T-helper 17 cell (primary cell): Measurements from ENCODE around the gene ZNF106. TPM values are rescaled to one million over a fixed set of nuclear protein-coding genes. Genes with fewer than 3 reads are reported as not detected.

Experiments
- ATAC-seq: fragments of 150-1000 bp; cut with Tn5 transposase; 2 replicates; pipeline ENCODE4 v1.10.0; 2021; ENCODE audit warnings: mild to moderate bottlenecking, moderate library complexity
- DNase-seq, 3 donors: peaks; one replicate each; pipeline versions ENCODE4 v3.0.0 to v3.0.0-alpha.2; 2020 to 2021
- H3K9me3 ChIP-seq: one replicate; pipeline ENCODE4 v1.7.0; 2013; ENCODE audit warnings: low read length, mild to moderate bottlenecking; ENCODE audit not compliant: control insufficient read depth, poor library complexity, severe bottlenecking
- H3K27ac Mint-ChIP-seq: one replicate; pipeline ENCODE4 v1.8.0; 2022; ENCODE audit warnings: mild to moderate bottlenecking, moderate library complexity, mixed read lengths
- H3K27me3 Mint-ChIP-seq: one replicate; pipeline ENCODE4 v1.8.0; 2022; ENCODE audit warnings: mixed read lengths
- H3K36me3 Mint-ChIP-seq: one replicate; pipeline ENCODE4 v1.8.0; 2022; ENCODE audit warnings: low read depth, mixed read lengths
- H3K4me1 Mint-ChIP-seq: one replicate; pipeline ENCODE4 v1.8.0; 2022; ENCODE audit warnings: mild to moderate bottlenecking, mixed read lengths
- H3K4me3 Mint-ChIP-seq: one replicate; pipeline ENCODE4 v1.8.0; 2022; ENCODE audit warnings: mild to moderate bottlenecking, moderate library complexity, mixed read lengths
- total RNA-seq, 4 donors: library from RNA in 2 of 4; stranded (reverse) in 2 of 4; gene quantifications; one replicate each; pipeline ENCODE4 v1.2.3 and lab custom pipeline; 2022 to 2026

ZNF106 gene
- total RNA-seq (10 to 100 TPM; 29.7 to 39.8 TPM), total RNA-seq (lab: John Stamatoyannopoulos, UW) (109 to 163 reads per million in 2 donors)

DNA sequence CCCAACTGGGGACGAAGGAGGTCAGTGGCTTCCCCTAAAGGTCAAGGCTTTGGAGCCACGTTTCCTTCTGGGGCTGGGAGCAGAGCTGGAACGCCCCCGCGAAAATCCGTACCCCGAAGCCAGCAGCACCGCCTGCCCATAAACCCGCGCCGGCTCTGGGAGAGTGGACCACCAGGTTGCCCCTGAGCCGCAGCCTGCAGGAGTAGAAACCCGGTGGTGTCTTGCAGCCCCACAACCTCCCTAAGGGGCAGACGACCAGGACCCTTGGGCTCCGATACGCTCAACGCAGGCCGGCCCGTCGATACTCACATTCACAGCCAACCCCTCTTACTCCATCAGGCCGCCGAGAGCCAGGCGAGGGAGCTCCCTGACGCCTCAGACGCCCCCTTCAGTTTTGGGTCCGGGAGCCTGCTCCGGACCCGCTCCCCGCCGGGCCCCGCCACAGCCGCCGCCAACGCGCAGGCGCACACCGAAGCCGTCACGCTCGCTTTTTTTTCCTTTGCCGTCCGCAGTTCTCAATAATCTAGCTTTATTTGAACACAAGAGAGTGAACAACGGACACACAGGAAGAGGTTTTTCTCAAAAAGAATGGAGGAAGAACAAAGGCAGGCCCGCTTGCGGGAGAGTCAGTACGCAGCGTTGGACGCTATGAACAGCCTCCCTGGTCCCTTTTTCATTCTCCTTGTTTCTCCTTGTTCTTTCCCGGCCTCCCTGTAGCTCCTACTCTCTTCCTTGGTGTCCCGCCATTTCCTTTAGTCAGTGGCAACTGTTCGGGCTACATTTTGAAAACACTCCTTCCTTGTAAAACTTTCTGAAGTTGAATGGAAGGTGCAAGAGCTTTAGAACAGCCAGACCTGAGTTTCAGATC is at the start of gene ZNF106:
ZNF106 (minus strand) TSS at position 471 of the 868 bp plus-strand sequence. CDS start 18,852 bp downstream, outside the sequence.
- Mint-ChIP-seq H3K4me1 (peaks cover 45% of the 10 kb centered on the region), H3K4me3 (peak within 1 kb of the TSS; percentile 99)

DNA sequence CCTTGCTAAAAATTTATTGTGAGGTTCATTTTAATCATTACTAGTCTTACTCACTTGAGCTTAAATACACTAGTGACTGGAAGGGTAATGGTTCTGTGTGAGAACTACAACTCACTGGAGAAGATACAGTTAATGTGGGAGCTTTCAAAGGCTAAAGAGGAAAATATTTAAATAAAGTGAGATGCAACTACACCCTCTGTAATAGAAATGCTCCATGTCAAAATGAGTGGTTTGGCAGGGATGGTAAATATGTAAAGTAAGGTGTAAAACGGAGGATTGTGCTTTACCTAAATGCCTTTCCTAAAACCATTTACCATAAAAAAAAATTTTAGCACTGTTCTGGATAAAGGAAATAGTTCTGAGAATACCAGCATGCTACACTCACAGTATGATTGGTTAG is 42.3 kb upstream of the ZNF106 start:
- Mint-ChIP-seq H3K4me1 (peaks cover 5% of the 10 kb centered on the region), H3K27me3 (no peaks in the 10 kb centered on the region), H3K4me3 (no peak overlapping the region), H3K27ac (peak overlapping the region; percentile 47), H3K36me3 (peaks cover 5% of the 10 kb centered on the region)
- DNase-seq (no peak), ATAC-seq (no peak)
- H3K9me3 ChIP-seq, result no peaks in the 10 kb centered on the region

More for the DNA sequence above, at the start of gene ZNF106:
- ATAC-seq (peak; percentile 64), DNase-seq (peak; percentile 81 to 85 (median 82))
- Mint-ChIP-seq H3K27me3 (no peaks in the 10 kb centered on the region), H3K27ac (peak within 1 kb of the TSS; percentile 99), H3K36me3 (peaks cover 8% of the 10 kb centered on the region)
- no peaks in the 10 kb centered on the region for H3K9me3 ChIP-seq

DNA sequence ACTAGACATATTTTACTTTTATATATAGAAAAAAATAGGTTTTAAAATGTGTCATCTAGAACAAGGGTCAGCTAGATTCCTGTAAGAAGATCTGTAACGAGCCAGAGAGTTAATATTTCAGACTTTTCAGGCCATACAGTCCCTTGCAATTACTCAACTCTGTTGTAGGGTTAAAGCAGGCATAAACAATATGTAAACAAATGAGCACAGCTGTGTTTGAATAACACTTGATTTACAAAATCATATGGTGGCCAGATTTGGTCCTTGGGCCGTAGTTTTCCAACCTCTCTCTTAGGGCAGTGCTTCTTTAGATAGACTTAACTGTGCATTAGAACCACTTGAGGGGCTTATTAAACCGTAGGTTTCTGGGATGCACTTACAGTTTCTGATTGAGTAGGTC is 38.0 kb upstream of the ZNF106 start:
- Mint-ChIP-seq H3K27ac (peak overlapping the region; percentile 1), H3K4me3 (no peak overlapping the region), H3K27me3 (no peaks in the 10 kb centered on the region), H3K4me1 (peaks cover 3% of the 10 kb centered on the region), H3K36me3 (peaks cover 5% of the 10 kb centered on the region)
- ATAC-seq (no peak), DNase-seq (no peak)
- H3K9me3 ChIP-seq, result no peaks in the 10 kb centered on the region

DNA sequence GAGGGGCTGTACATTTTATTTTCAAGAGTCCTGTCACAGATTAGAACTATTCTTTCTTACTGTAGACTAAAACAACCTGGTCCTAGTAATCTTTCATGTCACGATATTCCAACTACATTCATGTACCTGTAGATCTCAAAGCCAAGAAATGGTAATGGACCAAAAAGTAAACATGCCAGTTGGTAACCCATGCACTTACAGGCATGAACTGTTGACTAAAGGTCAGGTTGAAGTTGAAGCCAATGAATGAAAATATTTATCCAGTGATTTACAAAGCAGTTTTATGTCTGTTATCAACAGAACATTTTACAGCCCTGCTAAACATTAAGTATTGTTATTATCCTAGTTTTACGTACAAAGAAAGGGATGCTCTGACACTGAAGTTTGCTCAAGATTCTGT is 32.4 kb upstream of the ZNF106 start:
- ATAC-seq (no peak), DNase-seq (no peak)
- Mint-ChIP-seq H3K4me1 (no peaks in the 10 kb centered on the region), H3K4me3 (no peak overlapping the region), H3K27ac (no peak overlapping the region), H3K36me3 (no peaks in the 10 kb centered on the region), H3K27me3 (no peaks in the 10 kb centered on the region)
- no peaks in the 10 kb centered on the region for H3K9me3 ChIP-seq

DNA sequence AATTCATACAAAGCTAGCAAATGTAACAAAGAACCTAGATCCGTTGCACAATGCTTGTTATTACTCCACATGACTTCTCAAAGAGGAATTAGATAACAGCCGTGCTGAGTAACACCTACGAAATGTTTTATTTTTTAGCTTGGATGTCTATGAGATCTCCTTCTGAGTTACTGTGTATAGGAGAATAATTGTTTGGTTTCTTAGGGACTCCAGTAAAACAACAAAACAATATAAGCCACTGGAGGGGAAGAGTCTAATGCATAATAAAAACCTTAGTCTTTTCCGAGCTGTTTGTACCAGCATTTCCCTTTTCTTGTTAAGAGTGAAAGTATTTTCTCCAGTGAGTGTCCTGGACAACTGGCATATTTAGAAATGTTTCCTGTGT is 20.1 kb upstream of the ZNF106 start:
- Mint-ChIP-seq H3K27ac (no peak overlapping the region), H3K27me3 (no peaks in the 10 kb centered on the region)
- ATAC-seq, result no peak

DNA sequence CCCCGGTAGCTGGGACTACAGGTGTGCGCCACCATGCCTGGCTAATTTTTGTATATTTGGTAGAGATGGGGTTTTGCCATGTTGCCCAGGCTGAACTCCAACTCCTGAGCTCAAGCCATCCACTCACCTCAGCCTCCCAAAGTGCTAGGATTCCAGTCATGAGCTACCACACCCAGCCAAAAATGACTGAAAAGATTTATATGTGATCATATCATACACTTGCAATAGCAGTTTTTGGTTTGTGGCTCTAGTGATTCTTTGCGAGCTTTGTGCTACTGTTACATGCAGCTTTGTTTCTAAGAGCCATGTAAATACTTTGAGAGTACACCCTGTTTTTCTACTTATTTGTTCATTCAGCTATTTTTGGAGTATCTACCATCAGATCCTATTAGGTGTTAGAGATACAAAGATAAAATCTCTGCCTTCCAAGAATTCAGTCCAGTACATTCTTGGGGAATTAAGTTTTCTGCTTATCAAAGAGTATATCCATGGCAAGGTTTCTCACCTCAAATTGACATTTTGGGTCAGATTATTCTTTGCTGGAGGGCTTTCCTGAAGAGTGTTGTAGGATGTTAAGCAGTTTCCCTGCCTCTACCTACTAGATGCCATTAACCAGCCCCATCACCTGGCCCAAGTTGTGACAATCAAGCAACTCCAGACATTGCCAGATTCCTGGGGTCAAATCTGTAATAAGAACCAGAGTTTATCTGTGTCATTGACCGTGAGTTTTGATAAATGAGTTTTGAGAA is 19.5 kb upstream of the ZNF106 start:
- H3K4me1 Mint-ChIP-seq, result peaks cover 8% of the 10 kb centered on the region
- H3K4me3 Mint-ChIP-seq, result no peak overlapping the region
- H3K27ac Mint-ChIP-seq, result no peak overlapping the region
- no peaks in the 10 kb centered on the region for H3K27me3 Mint-ChIP-seq
- DNase-seq, result no peak
- peaks cover 3% of the 10 kb centered on the region for H3K36me3 Mint-ChIP-seq
- no peak for ATAC-seq
- H3K9me3 ChIP-seq, result no peaks in the 10 kb centered on the region

More for the DNA sequence above, 20.1 kb upstream of the ZNF106 start:
- DNase-seq, result no peak
- peaks cover 6% of the 10 kb centered on the region for H3K36me3 Mint-ChIP-seq
- H3K4me1 Mint-ChIP-seq, result peaks cover 10% of the 10 kb centered on the region
- H3K9me3 ChIP-seq, result no peaks in the 10 kb centered on the region
- H3K4me3 Mint-ChIP-seq, result no peak overlapping the region

DNA sequence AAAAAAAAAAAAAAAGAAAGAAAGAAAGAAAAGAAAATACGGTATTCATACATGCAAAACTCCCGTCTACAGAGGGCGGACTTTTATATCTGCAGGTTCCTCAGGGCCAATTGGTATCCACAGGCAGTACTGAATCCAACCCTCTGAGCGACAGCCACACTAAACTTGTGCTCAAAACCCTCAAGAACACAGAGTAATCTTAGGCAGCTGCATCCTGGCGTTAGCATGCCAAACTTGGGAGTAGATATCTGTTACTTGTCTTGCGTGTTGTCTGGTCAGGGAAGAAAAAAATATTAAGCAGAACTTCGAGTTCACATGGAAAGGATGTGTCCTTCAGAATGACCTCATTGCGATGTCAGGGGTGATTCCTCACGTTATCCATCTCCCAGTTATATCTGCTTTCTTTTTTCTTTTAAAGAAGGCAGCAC is 17.3 kb upstream of the ZNF106 start:
- peak overlapping the region; percentile 37 for H3K27ac Mint-ChIP-seq
- peaks cover 10% of the 10 kb centered on the region for H3K4me1 Mint-ChIP-seq
- H3K27me3 Mint-ChIP-seq, result no peaks in the 10 kb centered on the region
- DNase-seq (no peak), ATAC-seq (no peak)
- H3K36me3 Mint-ChIP-seq, result peaks cover 5% of the 10 kb centered on the region
- no peak overlapping the region for H3K4me3 Mint-ChIP-seq
- H3K9me3 ChIP-seq, result no peaks in the 10 kb centered on the region

DNA sequence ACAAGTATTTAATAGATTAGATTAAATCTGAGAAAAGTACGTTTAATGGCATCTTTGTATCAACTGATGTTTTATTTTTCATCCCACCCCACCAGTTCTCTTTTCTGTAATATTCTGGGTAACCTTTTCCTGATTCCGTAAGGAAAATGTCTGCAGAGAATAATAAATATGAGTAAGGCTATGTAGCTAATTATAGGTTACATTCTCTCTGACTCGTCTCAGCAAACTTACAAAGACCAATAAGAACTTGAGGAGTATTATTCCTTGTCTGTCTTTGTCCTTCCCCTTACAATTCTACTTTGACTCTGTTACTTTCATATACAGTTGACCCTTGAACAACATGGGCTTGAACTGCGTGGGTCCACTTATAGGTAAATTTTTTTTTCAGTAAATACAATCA is 16.6 kb upstream of the ZNF106 start:
- Mint-ChIP-seq H3K4me3 (no peak overlapping the region), H3K27ac (peak overlapping the region; percentile 37), H3K4me1 (peaks cover 8% of the 10 kb centered on the region), H3K27me3 (no peaks in the 10 kb centered on the region), H3K36me3 (peaks cover 3% of the 10 kb centered on the region)
- no peak for DNase-seq
- ATAC-seq, result no peak
- no peaks in the 10 kb centered on the region for H3K9me3 ChIP-seq

DNA sequence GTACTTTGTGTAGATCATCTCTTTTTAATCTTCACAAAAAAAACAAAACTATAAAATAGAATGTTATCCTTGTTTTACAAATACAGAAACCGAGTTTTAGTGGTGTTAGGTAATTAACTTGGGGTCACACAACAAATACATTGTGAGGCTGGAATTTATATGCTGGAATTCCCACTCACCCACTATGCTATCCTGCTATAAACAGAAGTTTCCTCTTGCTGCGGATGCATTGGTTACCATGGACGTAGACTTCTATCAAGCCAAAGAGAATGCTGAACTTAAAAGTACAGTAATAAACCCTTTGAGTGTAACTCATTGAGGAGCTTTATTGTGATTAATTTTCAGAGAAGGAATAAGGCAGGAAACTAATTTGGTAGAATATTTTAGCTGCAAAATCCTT is 13.7 kb upstream of the ZNF106 start:
- DNase-seq, result no peak
- H3K4me3 Mint-ChIP-seq, result no peak overlapping the region
- H3K27me3 Mint-ChIP-seq, result no peaks in the 10 kb centered on the region

DNA sequence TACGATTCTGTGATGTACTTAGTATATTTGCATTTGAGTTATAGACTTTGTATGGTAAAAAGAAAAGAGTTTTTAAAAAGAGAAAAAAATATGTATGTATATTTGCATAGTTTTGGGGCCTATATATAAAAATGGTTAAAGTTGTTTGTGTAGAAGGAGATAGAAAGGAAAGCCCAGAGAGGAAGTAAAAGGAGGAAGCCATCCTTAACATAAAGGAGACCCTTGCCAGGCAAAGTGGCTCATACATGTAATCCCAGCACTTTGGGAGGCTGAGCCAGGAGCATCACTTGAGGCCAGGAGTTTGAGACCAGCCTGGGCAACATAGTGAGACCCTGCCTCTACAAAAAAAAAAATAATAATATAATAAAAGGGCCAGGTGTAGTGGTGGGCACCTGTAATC is 12.9 kb upstream of the ZNF106 start:
- H3K4me1 Mint-ChIP-seq, result peaks cover 9% of the 10 kb centered on the region
- no peak for ATAC-seq
- no peak for DNase-seq
- H3K27me3 Mint-ChIP-seq, result no peaks in the 10 kb centered on the region
- H3K9me3 ChIP-seq, result no peaks in the 10 kb centered on the region
- H3K4me3 Mint-ChIP-seq, result no peak overlapping the region
- H3K36me3 Mint-ChIP-seq, result peaks cover 3% of the 10 kb centered on the region
- H3K27ac Mint-ChIP-seq, result no peak overlapping the region

More for the DNA sequence above, 13.7 kb upstream of the ZNF106 start:
- Mint-ChIP-seq H3K36me3 (peaks cover 3% of the 10 kb centered on the region), H3K4me1 (peaks cover 10% of the 10 kb centered on the region), H3K27ac (no peak overlapping the region)
- ATAC-seq, result no peak
- no peaks in the 10 kb centered on the region for H3K9me3 ChIP-seq

DNA sequence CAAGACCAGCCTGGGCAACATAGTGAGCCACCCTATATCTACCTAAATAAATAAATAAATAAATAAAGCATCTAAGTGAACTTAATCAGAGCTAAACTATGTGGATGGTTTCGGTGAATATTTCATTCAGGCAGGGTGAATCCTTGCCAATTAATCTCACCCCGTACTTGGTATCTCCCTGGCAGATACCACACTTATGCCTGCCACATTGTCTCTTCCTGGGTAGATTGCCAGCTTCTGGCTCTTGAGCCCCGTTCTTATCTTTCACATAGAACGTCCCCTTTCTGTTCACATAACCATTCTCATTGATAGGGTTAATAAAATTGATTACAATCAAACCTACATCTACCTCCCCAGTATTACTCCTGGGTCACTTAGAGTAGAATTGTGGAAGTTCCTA is 11.5 kb upstream of the ZNF106 start:
- Mint-ChIP-seq H3K27me3 (no peaks in the 10 kb centered on the region), H3K4me1 (peaks cover 13% of the 10 kb centered on the region), H3K36me3 (peaks cover 3% of the 10 kb centered on the region), H3K4me3 (no peak overlapping the region), H3K27ac (no peak overlapping the region)
- no peaks in the 10 kb centered on the region for H3K9me3 ChIP-seq
- no peak for DNase-seq
- ATAC-seq, result no peak

DNA sequence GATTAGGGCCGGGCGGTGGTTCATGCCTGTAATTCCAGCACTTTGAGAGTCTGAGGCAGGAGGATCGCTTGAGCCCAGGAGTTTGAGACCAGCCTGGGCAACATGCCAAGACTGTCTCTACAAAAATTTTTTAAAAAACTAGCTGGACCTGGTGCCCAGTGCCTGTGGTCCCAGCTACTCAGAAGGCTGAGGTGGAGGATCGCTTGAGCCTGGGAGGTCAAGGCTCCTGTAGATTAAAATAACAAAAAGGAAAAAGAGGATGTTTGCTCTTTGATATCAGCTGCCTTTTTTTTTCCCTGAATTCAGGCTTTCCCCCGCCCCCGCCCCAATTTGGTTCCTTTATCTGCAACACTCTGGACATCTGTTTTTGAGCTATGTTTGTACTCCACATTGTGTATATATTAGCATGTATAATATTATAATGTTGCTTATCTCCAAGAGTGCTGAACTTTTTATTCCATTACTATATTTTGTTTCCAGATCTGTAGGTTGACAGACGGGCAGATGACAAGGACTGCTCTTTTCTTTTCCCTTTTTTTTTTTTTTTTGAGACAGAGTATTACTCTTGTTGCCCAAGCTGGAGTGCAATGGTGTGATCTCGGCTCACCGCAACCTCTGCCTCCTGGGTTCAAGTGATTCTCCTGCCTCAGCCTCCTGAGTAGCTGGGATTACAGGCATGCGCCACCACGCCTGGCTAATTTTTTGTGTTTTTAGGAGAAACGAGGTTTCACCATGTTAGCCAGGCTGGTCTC is 9.1 kb upstream of the ZNF106 start:
- no peak for DNase-seq
- no peaks in the 10 kb centered on the region for H3K27me3 Mint-ChIP-seq
- no peak for ATAC-seq
- H3K4me1 Mint-ChIP-seq, result peaks cover 32% of the 10 kb centered on the region
- H3K36me3 Mint-ChIP-seq, result peaks cover 4% of the 10 kb centered on the region
- H3K4me3 Mint-ChIP-seq, result no peak overlapping the region
- peak overlapping the region; percentile 82 for H3K27ac Mint-ChIP-seq
- no peaks in the 10 kb centered on the region for H3K9me3 ChIP-seq
